ENCODE data around the gene PALMD.

PALMD gene

DNA sequence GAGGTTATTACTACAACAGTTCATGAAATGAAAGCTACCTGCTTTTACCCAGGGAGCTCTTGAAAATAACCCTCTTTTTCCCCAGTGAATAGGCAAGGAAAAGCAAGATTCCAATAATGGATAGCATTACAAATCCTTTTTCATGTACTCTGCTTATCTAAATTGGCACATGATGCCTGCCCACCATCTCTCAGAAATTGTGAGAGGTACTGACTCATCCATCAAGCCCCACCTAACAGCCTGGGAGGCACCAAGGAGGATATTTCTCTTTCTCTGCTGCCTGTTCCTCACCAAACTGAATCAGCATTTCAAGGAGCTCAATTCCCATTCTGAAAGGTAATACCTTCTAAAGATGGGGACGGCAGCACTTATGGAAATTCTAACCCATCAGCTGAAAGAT is 34.4 kb downstream of the PALMD start:
- Histone ChIP-seq H3K4me1 (ENCODE audit: control insufficient read depth, insufficient read depth, low read length) (peaks cover 5% of the 10 kb centered on the region), H3K9me3 (ENCODE audit: control insufficient read depth, low read length) (no peaks in the 10 kb centered on the region), H3K36me3 (ENCODE audit: control insufficient read depth, insufficient read depth, low read length) (no peaks in the 10 kb centered on the region), H3K4me3 (ENCODE audit: low read length) (no peak overlapping the region), H3K9ac (ENCODE audit: low read length) (no peak overlapping the region), H3K27me3 (ENCODE audit: control insufficient read depth, insufficient read depth, low read length) (no peaks in the 10 kb centered on the region)

DNA sequence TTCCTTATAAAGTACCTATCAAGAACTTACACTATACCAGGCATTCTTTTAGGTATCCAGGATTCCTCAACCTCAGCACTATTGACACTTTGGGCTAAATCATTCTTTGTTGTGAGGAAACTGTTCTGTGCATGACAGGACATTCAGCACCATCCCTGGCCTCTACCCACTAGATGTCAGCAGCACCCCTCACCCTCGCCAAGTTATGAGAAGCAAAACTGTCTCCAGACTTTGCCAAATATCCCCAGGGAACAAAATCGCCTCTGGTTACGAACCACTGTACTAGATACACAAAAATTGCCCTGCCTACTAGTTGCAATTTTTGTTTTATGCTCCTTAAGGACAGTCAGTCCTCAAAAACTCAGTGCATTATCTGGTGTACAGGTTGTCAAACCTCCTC is 35.7 kb downstream of the PALMD start:
- Histone ChIP-seq H3K9ac (ENCODE audit: low read length) (no peak overlapping the region), H3K27me3 (ENCODE audit: control insufficient read depth, insufficient read depth, low read length) (no peaks in the 10 kb centered on the region), H3K4me3 (ENCODE audit: low read length) (no peak overlapping the region), H3K4me1 (ENCODE audit: control insufficient read depth, insufficient read depth, low read length) (peaks cover 10% of the 10 kb centered on the region), H3K36me3 (ENCODE audit: control insufficient read depth, insufficient read depth, low read length) (no peaks in the 10 kb centered on the region), H3K9me3 (ENCODE audit: control insufficient read depth, low read length) (no peaks in the 10 kb centered on the region)

GRCh38 chr1:99682291-99682751 is 36.4 kb downstream of the PALMD start:
- no peak overlapping the region for H3K9ac ChIP-seq (ENCODE audit: low read length)
- H3K4me1 ChIP-seq (ENCODE audit: control insufficient read depth, insufficient read depth, low read length), result peaks cover 6% of the 10 kb centered on the region
- no peaks in the 10 kb centered on the region for H3K36me3 ChIP-seq (ENCODE audit: control insufficient read depth, insufficient read depth, low read length)
- no peaks in the 10 kb centered on the region for H3K27me3 ChIP-seq (ENCODE audit: control insufficient read depth, insufficient read depth, low read length)
- no peak overlapping the region for H3K4me3 ChIP-seq (ENCODE audit: low read length)
- H3K9me3 ChIP-seq (ENCODE audit: control insufficient read depth, low read length), result no peaks in the 10 kb centered on the region

DNA sequence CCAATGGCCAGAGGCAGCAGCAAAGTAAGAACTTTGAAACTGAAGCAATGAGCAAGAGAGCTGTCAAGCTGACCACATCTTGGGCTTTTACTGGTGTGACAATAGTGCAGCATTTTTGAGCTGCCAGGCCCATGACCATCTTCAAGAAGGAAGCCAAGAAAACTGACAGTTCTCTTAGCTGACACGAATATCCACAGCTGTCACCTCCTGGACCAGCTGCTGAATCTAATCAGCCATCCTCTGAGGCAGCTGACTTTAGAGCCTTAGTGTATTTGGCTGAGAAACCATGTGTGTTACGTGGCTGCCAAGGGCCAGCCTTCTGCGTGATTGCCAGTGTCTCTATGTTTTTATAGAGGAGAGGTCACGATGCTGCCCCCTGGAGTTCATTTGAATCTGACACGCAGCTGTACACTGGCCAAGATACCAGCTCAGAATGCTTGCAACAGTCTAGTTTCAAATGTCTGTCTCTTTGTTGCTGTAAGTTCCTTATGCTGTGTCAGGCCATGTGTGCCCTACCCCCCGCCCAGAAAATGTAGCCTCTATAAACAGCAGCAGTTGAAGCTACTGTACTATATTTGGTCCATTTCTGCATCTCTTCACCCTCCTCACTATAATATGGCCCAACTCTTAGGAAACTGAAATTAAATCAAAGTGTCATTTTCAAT is 39.7 kb downstream of the PALMD start:
- H3K4me1 ChIP-seq (ENCODE audit: control insufficient read depth, insufficient read depth, low read length), result peaks cover 6% of the 10 kb centered on the region
- H3K36me3 ChIP-seq (ENCODE audit: control insufficient read depth, insufficient read depth, low read length), result no peaks in the 10 kb centered on the region
- H3K27me3 ChIP-seq (ENCODE audit: control insufficient read depth, insufficient read depth, low read length), result no peaks in the 10 kb centered on the region
- no peaks in the 10 kb centered on the region for H3K9me3 ChIP-seq (ENCODE audit: control insufficient read depth, low read length)
- H3K4me3 ChIP-seq (ENCODE audit: low read length), result no peak overlapping the region
- no peak overlapping the region for H3K9ac ChIP-seq (ENCODE audit: low read length)

DNA sequence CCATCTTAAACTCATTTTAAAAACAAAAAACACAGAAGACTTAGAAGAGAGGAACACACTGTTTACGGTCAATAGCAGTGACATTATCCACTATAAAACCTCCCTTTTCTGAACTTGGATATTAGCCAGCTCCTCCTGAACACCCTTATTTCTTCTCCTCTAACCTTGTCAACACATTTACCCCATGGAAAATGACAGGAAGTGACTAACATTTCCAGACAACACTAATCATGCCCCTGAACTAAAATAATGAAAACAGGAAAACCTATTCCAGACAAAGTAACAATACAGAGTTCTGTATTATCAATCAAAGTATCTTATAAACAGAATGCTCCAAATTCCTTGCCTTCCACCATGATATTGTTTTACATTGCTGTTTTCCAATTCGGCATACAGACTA is 45.3 kb downstream of the PALMD start:
- no peak overlapping the region for H3K4me3 ChIP-seq (ENCODE audit: low read length)
- no peak overlapping the region for H3K9ac ChIP-seq (ENCODE audit: low read length)
- H3K27me3 ChIP-seq (ENCODE audit: control insufficient read depth, insufficient read depth, low read length), result no peaks in the 10 kb centered on the region
- no peaks in the 10 kb centered on the region for H3K36me3 ChIP-seq (ENCODE audit: control insufficient read depth, insufficient read depth, low read length)
- H3K9me3 ChIP-seq (ENCODE audit: control insufficient read depth, low read length), result no peaks in the 10 kb centered on the region
- H3K4me1 ChIP-seq (ENCODE audit: control insufficient read depth, insufficient read depth, low read length), result no peaks in the 10 kb centered on the region

DNA sequence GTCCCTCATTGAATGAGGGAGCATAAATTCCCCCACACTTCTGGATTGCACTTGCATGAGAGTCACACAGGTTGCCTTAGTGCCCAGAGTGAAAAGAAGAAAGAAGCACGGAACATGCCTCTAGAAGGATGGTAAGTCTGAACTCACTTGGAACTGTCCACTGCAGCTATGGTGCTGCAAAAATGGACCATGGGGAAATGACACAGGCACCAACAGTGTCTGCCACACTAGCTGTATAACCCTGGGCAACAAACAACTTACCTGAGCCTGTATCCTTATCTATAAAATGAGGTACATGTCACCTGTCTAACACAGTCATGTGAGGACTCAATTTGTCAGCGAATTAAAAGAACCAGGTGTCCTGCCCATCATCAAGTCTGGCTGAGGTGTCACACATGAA is 50.7 kb downstream of the PALMD start:
- Histone ChIP-seq H3K4me1 (ENCODE audit: control insufficient read depth, insufficient read depth, low read length) (no peaks in the 10 kb centered on the region), H3K27me3 (ENCODE audit: control insufficient read depth, insufficient read depth, low read length) (no peaks in the 10 kb centered on the region), H3K9ac (ENCODE audit: low read length) (no peak overlapping the region), H3K4me3 (ENCODE audit: low read length) (no peak overlapping the region), H3K9me3 (ENCODE audit: control insufficient read depth, low read length) (no peaks in the 10 kb centered on the region), H3K36me3 (ENCODE audit: control insufficient read depth, insufficient read depth, low read length) (no peaks in the 10 kb centered on the region)

DNA sequence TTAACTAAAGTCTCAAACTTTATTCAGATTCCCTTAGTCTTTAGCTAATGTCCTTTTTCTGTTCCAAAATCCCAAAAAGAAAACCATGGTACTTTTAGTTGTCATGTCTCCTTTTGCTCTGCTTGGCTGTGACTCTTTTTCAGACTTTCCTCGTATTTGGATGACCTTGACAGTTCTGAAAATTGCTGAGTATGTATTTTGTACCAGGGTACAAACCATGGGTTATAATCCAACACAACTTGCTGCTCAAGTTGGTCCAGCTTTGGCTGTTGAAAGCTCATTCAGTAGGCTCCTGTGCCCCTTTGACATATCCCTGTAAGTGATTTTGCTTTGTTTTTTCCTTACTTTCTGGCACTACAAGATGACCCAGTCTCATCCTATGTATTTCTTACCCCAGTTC is 51.7 kb downstream of the PALMD start:
- Histone ChIP-seq H3K4me3 (ENCODE audit: low read length) (no peak overlapping the region), H3K9ac (ENCODE audit: low read length) (no peak overlapping the region)

GRCh38 chr1:99700020-99700419 is 54.1 kb downstream of the PALMD start:
- Histone ChIP-seq H3K9me3 (ENCODE audit: control insufficient read depth, low read length) (no peaks in the 10 kb centered on the region), H3K9ac (ENCODE audit: low read length) (no peak overlapping the region), H3K36me3 (ENCODE audit: control insufficient read depth, insufficient read depth, low read length) (no peaks in the 10 kb centered on the region), H3K4me1 (ENCODE audit: control insufficient read depth, insufficient read depth, low read length) (no peaks in the 10 kb centered on the region), H3K27me3 (ENCODE audit: control insufficient read depth, insufficient read depth, low read length) (no peaks in the 10 kb centered on the region), H3K4me3 (ENCODE audit: low read length) (no peak overlapping the region)

More for the DNA sequence above, 51.7 kb downstream of the PALMD start:
- Histone ChIP-seq H3K4me1 (ENCODE audit: control insufficient read depth, insufficient read depth, low read length) (no peaks in the 10 kb centered on the region), H3K27me3 (ENCODE audit: control insufficient read depth, insufficient read depth, low read length) (no peaks in the 10 kb centered on the region), H3K36me3 (ENCODE audit: control insufficient read depth, insufficient read depth, low read length) (no peaks in the 10 kb centered on the region), H3K9me3 (ENCODE audit: control insufficient read depth, low read length) (no peaks in the 10 kb centered on the region)

DNA sequence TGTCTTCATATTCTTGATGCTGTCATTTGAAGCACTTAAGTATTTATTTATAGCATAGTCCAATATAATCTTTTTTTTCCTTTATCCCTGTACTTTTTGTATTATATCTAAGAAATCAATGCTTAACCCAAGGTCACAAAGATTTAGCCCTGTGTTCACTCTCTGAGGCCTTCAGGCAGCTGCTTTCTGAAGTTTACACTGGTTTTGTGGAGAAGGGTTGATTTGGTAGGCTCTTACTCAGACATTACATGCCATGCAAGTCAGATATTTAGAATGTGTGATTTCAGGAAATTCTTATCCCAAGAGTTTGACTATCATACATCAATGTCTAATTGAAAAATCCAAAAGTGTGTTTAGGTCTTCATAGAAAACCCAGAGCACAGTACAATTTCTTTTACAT is 56.3 kb downstream of the PALMD start:
- H3K4me3 ChIP-seq (ENCODE audit: low read length), result no peak overlapping the region
- H3K27me3 ChIP-seq (ENCODE audit: control insufficient read depth, insufficient read depth, low read length), result no peaks in the 10 kb centered on the region
- no peaks in the 10 kb centered on the region for H3K4me1 ChIP-seq (ENCODE audit: control insufficient read depth, insufficient read depth, low read length)
- H3K9me3 ChIP-seq (ENCODE audit: control insufficient read depth, low read length), result no peaks in the 10 kb centered on the region
- no peak overlapping the region for H3K9ac ChIP-seq (ENCODE audit: low read length)
- no peaks in the 10 kb centered on the region for H3K36me3 ChIP-seq (ENCODE audit: control insufficient read depth, insufficient read depth, low read length)

GRCh38 chr1:99704356-99704816 is 58.5 kb downstream of the PALMD start:
- Histone ChIP-seq H3K4me3 (ENCODE audit: low read length) (no peak overlapping the region), H3K36me3 (ENCODE audit: control insufficient read depth, insufficient read depth, low read length) (no peaks in the 10 kb centered on the region), H3K27me3 (ENCODE audit: control insufficient read depth, insufficient read depth, low read length) (no peaks in the 10 kb centered on the region), H3K9ac (ENCODE audit: low read length) (no peak overlapping the region), H3K4me1 (ENCODE audit: control insufficient read depth, insufficient read depth, low read length) (no peaks in the 10 kb centered on the region), H3K9me3 (ENCODE audit: control insufficient read depth, low read length) (no peaks in the 10 kb centered on the region)

- Histone ChIP-seq H3K9me3 (ENCODE audit: control insufficient read depth, low read length) (no peaks in the 10 kb centered on the region), H3K4me3 (ENCODE audit: low read length) (no peak overlapping the region), H3K27me3 (ENCODE audit: control insufficient read depth, insufficient read depth, low read length) (no peaks in the 10 kb centered on the region), H3K4me1 (ENCODE audit: control insufficient read depth, insufficient read depth, low read length) (no peaks in the 10 kb centered on the region), H3K9ac (ENCODE audit: low read length) (no peak overlapping the region), H3K36me3 (ENCODE audit: control insufficient read depth, insufficient read depth, low read length) (no peaks in the 10 kb centered on the region)
Observed at GRCh38 chr1:99705385-99705784, 59.5 kb downstream of the PALMD start.

- H3K36me3 ChIP-seq (ENCODE audit: control insufficient read depth, insufficient read depth, low read length), result no peaks in the 10 kb centered on the region
Observed at GRCh38 chr1:99707535-99708142, 61.7 kb downstream of the PALMD start.

More at GRCh38 chr1:99707535-99708142, 61.7 kb downstream of the PALMD start:
- Histone ChIP-seq H3K9me3 (ENCODE audit: control insufficient read depth, low read length) (no peaks in the 10 kb centered on the region), H3K9ac (ENCODE audit: low read length) (no peak overlapping the region), H3K4me3 (ENCODE audit: low read length) (no peak overlapping the region), H3K4me1 (ENCODE audit: control insufficient read depth, insufficient read depth, low read length) (no peaks in the 10 kb centered on the region), H3K27me3 (ENCODE audit: control insufficient read depth, insufficient read depth, low read length) (no peaks in the 10 kb centered on the region)

Measured in mucosa of stomach (tissue), 1 donor.